Vagina (tissue), 2 donors: ENCODE measurements around the gene TSPAN33.

Experiments used
- POLR2A ChIP-seq, 2 donors: fragments of 450-650 bp; IDR thresholded peaks; one replicate each; pipeline ENCODE4 v1.6.1; 2017; ENCODE audit warnings: antibody characterized with exemption in 2 of 2, mild to moderate bottlenecking in 2 of 2, moderate library complexity in 2 of 2
- POLR2AphosphoS5 ChIP-seq, 2 donors: sonication (generic); formaldehyde crosslinking; IDR thresholded peaks; one replicate each; pipeline ENCODE4 v1.9.0; 2017; ENCODE audit warnings: antibody characterized with exemption in 2 of 2, mild to moderate bottlenecking in 2 of 2, low read depth in 1 of 2; ENCODE audit not compliant: insufficient read depth in 1 of 2
- TF ChIP-seq, protein P1 (sequence below), 3 experiments: fragments of 450-650 bp in 2 of 3; fragments of 200-600 bp in 1 of 3; sonication (generic) in 1 of 3; IDR thresholded peaks; one replicate each; pipeline ENCODE4 v1.5.1; 2017 to 2019; ENCODE audit warnings: antibody characterized with exemption in 3 of 3, mild to moderate bottlenecking in 2 of 3, moderate library complexity in 2 of 3

DNA sequence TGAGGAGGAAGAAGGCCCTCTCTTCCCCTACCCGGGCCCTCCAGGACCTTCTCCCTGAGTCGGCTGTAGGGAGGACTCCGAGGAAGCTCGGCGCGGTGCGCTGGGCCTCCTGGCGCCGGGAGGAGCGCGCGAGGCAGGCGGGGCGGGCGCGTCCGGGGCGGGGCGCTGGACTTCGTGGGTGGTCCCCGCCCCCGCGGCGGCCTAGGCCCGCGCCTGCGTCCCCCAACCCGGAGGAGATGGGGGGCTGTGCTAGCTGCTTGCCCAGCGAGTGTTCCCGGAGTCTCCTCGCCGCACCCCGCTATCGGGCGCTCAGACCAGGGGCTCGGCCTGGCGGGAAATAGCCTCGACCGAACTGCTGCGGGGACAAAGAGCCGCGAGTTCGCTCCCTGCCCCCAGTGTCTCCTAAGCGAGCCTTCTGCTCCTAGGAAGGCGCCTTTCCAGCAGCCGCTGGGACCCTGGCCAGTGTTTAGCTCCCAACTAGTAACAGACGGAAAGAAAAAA lies 24.7 kb downstream of the TSPAN33 start:
- TF ChIP-seq, protein P1, sequence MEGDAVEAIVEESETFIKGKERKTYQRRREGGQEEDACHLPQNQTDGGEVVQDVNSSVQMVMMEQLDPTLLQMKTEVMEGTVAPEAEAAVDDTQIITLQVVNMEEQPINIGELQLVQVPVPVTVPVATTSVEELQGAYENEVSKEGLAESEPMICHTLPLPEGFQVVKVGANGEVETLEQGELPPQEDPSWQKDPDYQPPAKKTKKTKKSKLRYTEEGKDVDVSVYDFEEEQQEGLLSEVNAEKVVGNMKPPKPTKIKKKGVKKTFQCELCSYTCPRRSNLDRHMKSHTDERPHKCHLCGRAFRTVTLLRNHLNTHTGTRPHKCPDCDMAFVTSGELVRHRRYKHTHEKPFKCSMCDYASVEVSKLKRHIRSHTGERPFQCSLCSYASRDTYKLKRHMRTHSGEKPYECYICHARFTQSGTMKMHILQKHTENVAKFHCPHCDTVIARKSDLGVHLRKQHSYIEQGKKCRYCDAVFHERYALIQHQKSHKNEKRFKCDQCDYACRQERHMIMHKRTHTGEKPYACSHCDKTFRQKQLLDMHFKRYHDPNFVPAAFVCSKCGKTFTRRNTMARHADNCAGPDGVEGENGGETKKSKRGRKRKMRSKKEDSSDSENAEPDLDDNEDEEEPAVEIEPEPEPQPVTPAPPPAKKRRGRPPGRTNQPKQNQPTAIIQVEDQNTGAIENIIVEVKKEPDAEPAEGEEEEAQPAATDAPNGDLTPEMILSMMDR (IDR thresholded peaks at IDR 0.05), result no peak
- TF ChIP-seq POLR2A (IDR thresholded peaks at IDR 0.05) (no peak), POLR2AphosphoS5 (IDR thresholded peaks at IDR 0.05; ENCODE audit: insufficient read depth in 1 of 2, low read depth in 1 of 2) (no peak)
